KG1 (cell line): Measurements from ENCODE around the gene ZER1.
A peak's percentile ranks its signal among the peaks of the same experiment; 100 is the strongest.

Source experiments
- DNase-seq: peaks from one replicate; lab custom pipeline; 2025; lab: John Stamatoyannopoulos, UW

Gene ZER1

GRCh38 chr9:128690684-128691034, 81.1 kb downstream of the ZER1 start:
- DNase-seq, result no peak

- DNase-seq, result no peak
Measured at GRCh38 chr9:128689820-128690683, 81.7 kb downstream of the ZER1 start.

GRCh38 chr9:128689293-128689774, 82.4 kb downstream of the ZER1 start:
- no peak for DNase-seq

- peak; percentile 89 for DNase-seq
Measured at GRCh38 chr9:128688501-128689292, 83.0 kb downstream of the ZER1 start, which contains the start of gene SET. Gene SET (plus strand): TSS chr9:128689222. CDS start chr9:128689583, 361 bp downstream.

GRCh38 chr9:128687453-128687852, 84.3 kb downstream of the ZER1 start:
- DNase-seq, result no peak

- DNase-seq, result no peak
Measured at GRCh38 chr9:128685636-128686489, 85.9 kb downstream of the ZER1 start.

GRCh38 chr9:128684325-128685199, 87.2 kb downstream of the ZER1 start:
- DNase-seq, result peak; percentile 69

- DNase-seq, result peak; percentile 69
Measured at GRCh38 chr9:128684065-128684324, 87.7 kb downstream of the ZER1 start.

- peak; percentile 62 for DNase-seq
Measured at GRCh38 chr9:128683340-128684064, 88.2 kb downstream of the ZER1 start.
